Activated CD4-positive, alpha-beta T cell treated with anti-CD3 and anti-CD28 coated beads for 36 hours (primary cell): ENCODE results near the gene CRTAC1. TPM values are rescaled to one million over a fixed set of nuclear protein-coding genes. Genes with fewer than 3 reads are reported as not detected.

ENCODE experiments used
- ATAC-seq: fragments of 200-7000 bp; cut with Tn5 transposase; one replicate; pipeline ENCODE4 v1.10.0; 2021; ENCODE audit warnings: mild to moderate bottlenecking, moderate library complexity
- CTCF ChIA-PET: fragments of 350-600 bp; sonication (Branson Sonifier 250); formaldehyde crosslinking; loops from one replicate; lab custom pipeline; 2021; ENCODE audit warnings: antibody characterized with exemption; lab: Charles Lee
- POLR2A ChIA-PET: fragments of 350-600 bp; sonication (Branson Sonifier 250); formaldehyde crosslinking; loops from one replicate; lab custom pipeline; 2021; ENCODE audit warnings: antibody characterized with exemption, inconsistent platforms; lab: Charles Lee
- DNase-seq: peaks from one replicate; pipeline ENCODE4 v3.0.0-alpha.2; 2020
- H3K27ac Mint-ChIP-seq: one replicate; pipeline ENCODE4 v1.8.0; 2021; ENCODE audit warnings: mixed read lengths
- H3K27me3 Mint-ChIP-seq: one replicate; pipeline ENCODE4 v1.8.0; 2021; ENCODE audit warnings: mixed read lengths
- H3K36me3 Mint-ChIP-seq: one replicate; pipeline ENCODE4 v1.8.0; 2021; ENCODE audit warnings: low read depth, mixed read lengths
- H3K4me1 Mint-ChIP-seq: one replicate; pipeline ENCODE4 v1.8.0; 2021; ENCODE audit warnings: mixed read lengths
- H3K4me3 Mint-ChIP-seq: one replicate; pipeline ENCODE4 v1.8.0; 2021; ENCODE audit warnings: mild to moderate bottlenecking, moderate library complexity, mixed read lengths
- H3K9me3 Mint-ChIP-seq: one replicate; pipeline ENCODE4 v1.8.0; 2021; ENCODE audit warnings: low read depth, mixed read lengths
- intact Hi-C, 2 experiments: fragments of 100-400 bp; cut with DNase I in 1 of 2; cut with micrococcal nuclease in 1 of 2; formaldehyde crosslinking; loops; one replicate each; pipeline versions ENCODE4 v1.14.2 to v1.15.1; 2022 to 2024; cut with DNase I, micrococcal nuclease
- total RNA-seq, 2 experiments: library from RNA; stranded (reverse); gene quantifications; one replicate each; pipeline ENCODE4 v1.2.3, GENCODE V29; 2021

The CRTAC1 gene
- total RNA-seq, 2 experiments from 2014 or later: not detected

GRCh38 chr10:97886286-97886685, 144.1 kb downstream of the CRTAC1 start:
- DNase-seq: no peak
- H3K27me3 Mint-ChIP-seq: no peaks in the 10 kb centered on the region
- no peaks in the 10 kb centered on the region for H3K9me3 Mint-ChIP-seq
- intact Hi-C loops: no loop called here
- no peak overlapping the region for H3K27ac Mint-ChIP-seq
- POLR2A ChIA-PET: interaction anchor here (0.6 kb wide), 1 partner anchor 105 kb away, joined by 8 read pairs; no protein-coding TSS in a partner anchor
- no peaks in the 10 kb centered on the region for H3K36me3 Mint-ChIP-seq
- CTCF ChIA-PET: interaction anchor here (0.9 to 1.0 kb wide), 2 partner anchors 10 to 18 kb away, joined by 3 to 4 read pairs; no protein-coding TSS in a partner anchor
- no peaks in the 10 kb centered on the region for H3K4me1 Mint-ChIP-seq
- no peak overlapping the region for H3K4me3 Mint-ChIP-seq
- ATAC-seq: no peak

- POLR2A ChIA-PET: no interaction called here
- H3K27ac Mint-ChIP-seq: no peak overlapping the region
- CTCF ChIA-PET: interaction anchor here (1.2 kb wide), 1 partner anchor 15 kb away, joined by 3 read pairs; no protein-coding TSS in a partner anchor
Observed at GRCh38 chr10:97883092-97883485, 147.3 kb downstream of the CRTAC1 start.

GRCh38 chr10:97882142-97883091, 148.0 kb downstream of the CRTAC1 start:
- POLR2A ChIA-PET: interaction anchor here (0.6 kb wide), 1 partner anchor 135 kb away, joined by 3 read pairs; no protein-coding TSS in a partner anchor
- no peak overlapping the region for H3K4me3 Mint-ChIP-seq
- H3K4me1 Mint-ChIP-seq: no peaks in the 10 kb centered on the region
- DNase-seq (no peak), ATAC-seq (peak; percentile 77)
- no peak overlapping the region for H3K27ac Mint-ChIP-seq
- H3K36me3 Mint-ChIP-seq: no peaks in the 10 kb centered on the region
- no peaks in the 10 kb centered on the region for H3K27me3 Mint-ChIP-seq
- intact Hi-C loops: no loop called here
- no peaks in the 10 kb centered on the region for H3K9me3 Mint-ChIP-seq
- CTCF ChIA-PET: interaction anchor here (1.2 kb wide), 1 partner anchor 14 kb away, joined by 3 read pairs; no protein-coding TSS in a partner anchor

More at GRCh38 chr10:97883092-97883485, 147.3 kb downstream of the CRTAC1 start:
- Mint-ChIP-seq H3K4me1 (no peaks in the 10 kb centered on the region), H3K9me3 (no peaks in the 10 kb centered on the region), H3K27me3 (no peaks in the 10 kb centered on the region), H3K36me3 (no peaks in the 10 kb centered on the region), H3K4me3 (no peak overlapping the region)
- DNase-seq (no peak), ATAC-seq (no peak)
- intact Hi-C loops: no loop called here

- Mint-ChIP-seq H3K36me3 (no peaks in the 10 kb centered on the region), H3K4me1 (no peaks in the 10 kb centered on the region), H3K27ac (no peak overlapping the region), H3K9me3 (no peaks in the 10 kb centered on the region), H3K27me3 (no peaks in the 10 kb centered on the region), H3K4me3 (no peak overlapping the region)
- intact Hi-C loops: no loop called here
- DNase-seq (no peak), ATAC-seq (no peak)
- CTCF ChIA-PET: interaction anchor here (0.9 kb wide), 1 partner anchor 35 kb away, joined by 5 read pairs; no protein-coding TSS in a partner anchor
- POLR2A ChIA-PET: no interaction called here
Observed at GRCh38 chr10:97880109-97880508, 150.3 kb downstream of the CRTAC1 start.

GRCh38 chr10:97879241-97879640, 151.2 kb downstream of the CRTAC1 start:
- ChIA-PET POLR2A (no interaction called here), CTCF (interaction anchor here (0.7 to 0.9 kb wide), 2 partner anchors 13 to 35 kb away, joined by 3 to 5 read pairs; no protein-coding TSS in a partner anchor)
- H3K36me3 Mint-ChIP-seq: no peaks in the 10 kb centered on the region
- no peak overlapping the region for H3K27ac Mint-ChIP-seq
- no peaks in the 10 kb centered on the region for H3K27me3 Mint-ChIP-seq
- no peaks in the 10 kb centered on the region for H3K4me1 Mint-ChIP-seq
- ATAC-seq (no peak), DNase-seq (no peak)
- intact Hi-C loops: no loop called here
- no peak overlapping the region for H3K4me3 Mint-ChIP-seq
- no peaks in the 10 kb centered on the region for H3K9me3 Mint-ChIP-seq

GRCh38 chr10:97876402-97876801, 154.0 kb downstream of the CRTAC1 start:
- ATAC-seq (no peak), DNase-seq (no peak)
- no peak overlapping the region for H3K4me3 Mint-ChIP-seq
- ChIA-PET CTCF (interaction anchor here (0.8 to 1.5 kb wide), 3 partner anchors 10 to 84 kb away, joined by 3 to 4 read pairs (median 3); no protein-coding TSS in a partner anchor), POLR2A (no interaction called here)
- no peaks in the 10 kb centered on the region for H3K4me1 Mint-ChIP-seq
- intact Hi-C loops: no loop called here
- H3K27me3 Mint-ChIP-seq: no peaks in the 10 kb centered on the region
- no peak overlapping the region for H3K27ac Mint-ChIP-seq
- no peaks in the 10 kb centered on the region for H3K9me3 Mint-ChIP-seq
- no peaks in the 10 kb centered on the region for H3K36me3 Mint-ChIP-seq

GRCh38 chr10:97875391-97875790, 155.0 kb downstream of the CRTAC1 start:
- CTCF ChIA-PET: interaction anchor here (1.5 kb wide), 1 partner anchor 11 kb away, joined by 4 read pairs; no protein-coding TSS in a partner anchor
- H3K9me3 Mint-ChIP-seq: no peaks in the 10 kb centered on the region
- H3K4me3 Mint-ChIP-seq: no peak overlapping the region
- no peaks in the 10 kb centered on the region for H3K36me3 Mint-ChIP-seq
- H3K27ac Mint-ChIP-seq: no peak overlapping the region
- intact Hi-C loops: no loop called here
- no peak for ATAC-seq
- POLR2A ChIA-PET: no interaction called here
- no peaks in the 10 kb centered on the region for H3K27me3 Mint-ChIP-seq
- no peak for DNase-seq
- no peaks in the 10 kb centered on the region for H3K4me1 Mint-ChIP-seq

GRCh38 chr10:97874332-97874731, 156.1 kb downstream of the CRTAC1 start:
- H3K4me1 Mint-ChIP-seq: peaks cover 5% of the 10 kb centered on the region
- intact Hi-C loops: no loop called here
- no peaks in the 10 kb centered on the region for H3K27me3 Mint-ChIP-seq
- ChIA-PET CTCF (interaction anchor here (1.0 to 1.6 kb wide), 5 partner anchors 40 to 167 kb away, joined by 3 to 6 read pairs (median 4); no protein-coding TSS in a partner anchor), POLR2A (no interaction called here)
- H3K4me3 Mint-ChIP-seq: no peak overlapping the region
- ATAC-seq (no peak), DNase-seq (no peak)
- H3K27ac Mint-ChIP-seq: no peak overlapping the region
- H3K9me3 Mint-ChIP-seq: no peaks in the 10 kb centered on the region
- no peaks in the 10 kb centered on the region for H3K36me3 Mint-ChIP-seq

- Mint-ChIP-seq H3K4me1 (peaks cover 10% of the 10 kb centered on the region), H3K9me3 (no peaks in the 10 kb centered on the region), H3K27ac (no peak overlapping the region), H3K27me3 (no peaks in the 10 kb centered on the region), H3K4me3 (no peak overlapping the region), H3K36me3 (no peaks in the 10 kb centered on the region)
- ChIA-PET CTCF (interaction anchor here (0.5 to 1.6 kb wide), 6 partner anchors 41 to 168 kb away, joined by 3 to 6 read pairs (median 4); no protein-coding TSS in a partner anchor), POLR2A (no interaction called here)
- no peak for DNase-seq
- ATAC-seq: no peak
- intact Hi-C loops: no loop called here
Observed at GRCh38 chr10:97873569-97873968, 156.9 kb downstream of the CRTAC1 start.

GRCh38 chr10:97870990-97871389, 159.4 kb downstream of the CRTAC1 start:
- H3K36me3 Mint-ChIP-seq: no peaks in the 10 kb centered on the region
- POLR2A ChIA-PET: no interaction called here
- intact Hi-C loops: no loop called here

More at GRCh38 chr10:97870990-97871389, 159.4 kb downstream of the CRTAC1 start:
- H3K27ac Mint-ChIP-seq: no peak overlapping the region
- no peak for ATAC-seq
- no peak for DNase-seq
- H3K4me3 Mint-ChIP-seq: no peak overlapping the region
- no peaks in the 10 kb centered on the region for H3K9me3 Mint-ChIP-seq
- no peaks in the 10 kb centered on the region for H3K27me3 Mint-ChIP-seq
- peaks cover 10% of the 10 kb centered on the region for H3K4me1 Mint-ChIP-seq
- CTCF ChIA-PET: interaction anchor here (1.0 to 7.1 kb wide), 5 partner anchors 10 to 245 kb away, joined by 3 to 93 read pairs (median 5); no protein-coding TSS in a partner anchor
